ENCODE measurements around the gene MAB21L1.

- TF ChIP-seq ZNF121 (tag by site-specific recombination; IDR thresholded peaks at IDR 0.05) (no peak), ZNF354C (tag by site-specific recombination; IDR thresholded peaks at IDR 0.05; ENCODE audit: borderline replicate concordance, low read depth) (no peak), PBX3 (CRISPR knock-in tag; IDR thresholded peaks at IDR 0.05) (no peak), ZNF138 (tag by site-specific recombination; IDR thresholded peaks at IDR 0.05; ENCODE audit: borderline replicate concordance) (no peak), ZNF311 (tag by site-specific recombination; IDR thresholded peaks at IDR 0.05; ENCODE audit: borderline replicate concordance) (no peak), CTCF (tag by site-specific recombination; IDR thresholded peaks at IDR 0.05) (no peak), ZNF768 (tag by site-specific recombination; IDR thresholded peaks at IDR 0.05) (no peak), ZSCAN5A (tag by site-specific recombination; IDR thresholded peaks at IDR 0.05) (no peak), KLF10 (tag by site-specific recombination; IDR thresholded peaks at IDR 0.05) (no peak), REST (tag by site-specific recombination; IDR thresholded peaks at IDR 0.05) (no peak)
Observed at GRCh38 chr13:35502456-35502855, 26.0 kb upstream of the MAB21L1 start.

Measured in HEK293 (cell line).